Measurements from ENCODE around the gene GALNT17. TPM values are rescaled to one million over a fixed set of nuclear protein-coding genes. Genes with fewer than 3 reads are reported as not detected.

The GALNT17 gene
- total RNA-seq, 1 experiment from 2014 or later = not detected

- CTCF ChIA-PET = no interaction called here
- no peak for TF ChIP-seq CTCF (IDR thresholded peaks at IDR 0.05)
- TF ChIP-seq TCF7L2 (IDR thresholded peaks at IDR 0.05; ENCODE audit: low read depth, low read length) = no peak
- no peak for TF ChIP-seq POLR2AphosphoS5 (IDR thresholded peaks at IDR 0.05; ENCODE audit: low read depth, low read length)
- no peak for TF ChIP-seq SIN3A (IDR thresholded peaks at IDR 0.05; ENCODE audit: borderline replicate concordance, insufficient read depth, low read depth, low read length)
- no peak for TF ChIP-seq REST (IDR thresholded peaks at IDR 0.05; ENCODE audit: insufficient read depth in 1 of 2, low read depth in 2 of 2, low read length in 1 of 2)
- ATAC-seq (no peak), DNase-seq (ENCODE audit: low read depth, low spot score) (no peak)
- in situ Hi-C loops (cut with HindIII; ENCODE audit: low pct_unique_long_range_greater_than_20kb, low sequenced_read_pairs) (no loop called here), intact Hi-C loops (cut with micrococcal nuclease; ENCODE audit: unreplicated experiment) (no loop called here)
- H3K4me1 ChIP-seq (ENCODE audit: control insufficient read depth, insufficient read depth, low read length) = no peaks in the 10 kb centered on the region
- BruUV-seq (replicated peaks) = no TSS peak
- no peaks in the 10 kb centered on the region for H3K36me3 ChIP-seq (ENCODE audit: control insufficient read depth, insufficient read depth, low read length)
- H3K27me3 ChIP-seq (ENCODE audit: control insufficient read depth, insufficient read depth, low read length) = no peaks in the 10 kb centered on the region
- H3K4me3 ChIP-seq (ENCODE audit: low read depth in 2 of 2, low read length in 2 of 2) = no peak overlapping the region
- POLR2A ChIA-PET = no interaction called here
- H3K27ac ChIP-seq (ENCODE audit: low read length) = no peak overlapping the region
- H3K9me3 ChIP-seq (ENCODE audit: control insufficient read depth, insufficient read depth, low read depth, low read length) = no peaks in the 10 kb centered on the region
Measured at GRCh38 chr7:71566991-71567390, 435.0 kb downstream of the GALNT17 start.

- no peak for ATAC-seq
- BruUV-seq (replicated peaks) = no TSS peak
- in situ Hi-C loops (cut with HindIII; ENCODE audit: low pct_unique_long_range_greater_than_20kb, low sequenced_read_pairs) = no loop called here
Measured at GRCh38 chr7:71574153-71574860, 442.4 kb downstream of the GALNT17 start.

More at GRCh38 chr7:71574153-71574860, 442.4 kb downstream of the GALNT17 start:
- no peaks in the 10 kb centered on the region for H3K27me3 ChIP-seq (ENCODE audit: control insufficient read depth, insufficient read depth, low read length)
- no peak for DNase-seq (ENCODE audit: low read depth, low spot score)
- H3K36me3 ChIP-seq (ENCODE audit: control insufficient read depth, insufficient read depth, low read length) = no peaks in the 10 kb centered on the region
- H3K4me3 ChIP-seq (ENCODE audit: low read depth in 2 of 2, low read length in 2 of 2) = no peak overlapping the region
- H3K9me3 ChIP-seq (ENCODE audit: control insufficient read depth, insufficient read depth, low read depth, low read length) = no peaks in the 10 kb centered on the region
- CTCF ChIA-PET = no interaction called here
- intact Hi-C loops (cut with micrococcal nuclease; ENCODE audit: unreplicated experiment) = no loop called here
- TF ChIP-seq TCF7L2 (IDR thresholded peaks at IDR 0.05; ENCODE audit: low read depth, low read length) (no peak), REST (IDR thresholded peaks at IDR 0.05; ENCODE audit: insufficient read depth in 1 of 2, low read depth in 2 of 2, low read length in 1 of 2) (no peak), POLR2AphosphoS5 (IDR thresholded peaks at IDR 0.05; ENCODE audit: low read depth, low read length) (no peak), SIN3A (IDR thresholded peaks at IDR 0.05; ENCODE audit: borderline replicate concordance, insufficient read depth, low read depth, low read length) (no peak), CTCF (IDR thresholded peaks at IDR 0.05) (no peak)
- no peaks in the 10 kb centered on the region for H3K4me1 ChIP-seq (ENCODE audit: control insufficient read depth, insufficient read depth, low read length)
- POLR2A ChIA-PET = interaction anchor here (0.7 kb wide), 1 partner anchor 119 kb away, joined by 4 read pairs; no protein-coding TSS in a partner anchor
- H3K27ac ChIP-seq (ENCODE audit: low read length) = no peak overlapping the region
